Large intestine (tissue), 3 donors: Measurements from ENCODE around the gene STK10. TPM values are rescaled to one million over a fixed set of nuclear protein-coding genes. Genes with fewer than 3 reads are reported as not detected.
A peak's percentile ranks its signal among the peaks of the same experiment; 100 is the strongest.

ENCODE experiments used
- DNase-seq, 2 donors: peaks; one replicate each; pipeline versions ENCODE4 v3.0.0 to v3.0.0-alpha.2; 2013
- H3K27ac ChIP-seq: one replicate; pipeline ENCODE4 v1.5.1; 2013; ENCODE audit warnings: low read length
- H3K27me3 ChIP-seq: 2 replicates; pipeline ENCODE4 v1.6.1; 2013; ENCODE audit warnings: low read length; ENCODE audit not compliant: control insufficient read depth, insufficient read depth
- H3K36me3 ChIP-seq: 2 replicates; pipeline ENCODE4 v1.6.1; 2013; ENCODE audit warnings: low read length; ENCODE audit not compliant: control insufficient read depth, insufficient read depth
- H3K4me1 ChIP-seq: one replicate; pipeline ENCODE4 v1.6.1; 2013; ENCODE audit warnings: low read length; ENCODE audit not compliant: control insufficient read depth, insufficient read depth
- H3K4me3 ChIP-seq: one replicate; pipeline ENCODE4 v1.5.1; 2013; ENCODE audit warnings: low read length
- H3K9me3 ChIP-seq: one replicate; pipeline ENCODE4 v1.6.1; 2013; ENCODE audit warnings: mild to moderate bottlenecking, low read depth, low read length, moderate library complexity; ENCODE audit not compliant: control insufficient read depth
- whole genome bisulfite sequencing: methylation state at CpG from one replicate; pipeline ENCODE4 v1.1.5; 2013; ENCODE audit warnings: low lambda C conversion rate; ENCODE audit not compliant: insufficient coverage; 5-methylcytosine and 5-hydroxymethylcytosine counted together
- polyA plus RNA-seq: library from polyadenylated mRNA; unstranded; fragments of 120-200 nt; gene quantifications from one replicate; pipeline ENCODE4 v1.2.1, GENCODE V29; 2013

STK10 gene
- polyA plus RNA-seq, 1 donor = 10.6 TPM

- H3K4me3 ChIP-seq = no peak overlapping the region
- WGBS = no CpG with 5 or more reads among the region's 22 CpGs
- H3K9me3 ChIP-seq = no peaks in the 10 kb centered on the region
- H3K4me1 ChIP-seq = peaks cover 9% of the 10 kb centered on the region
- no peak for DNase-seq
- no peaks in the 10 kb centered on the region for H3K27me3 ChIP-seq
- H3K27ac ChIP-seq = no peak overlapping the region
- peaks cover 10% of the 10 kb centered on the region for H3K36me3 ChIP-seq
These were observed 85.7 kb downstream of the STK10 start for GRCh38 chr5:172102218-172102870.

GRCh38 chr5:172101547-172102217 lies 86.3 kb downstream of the STK10 start:
- Histone ChIP-seq H3K4me1 (peaks cover 8% of the 10 kb centered on the region), H3K4me3 (no peak overlapping the region), H3K27me3 (no peaks in the 10 kb centered on the region), H3K27ac (no peak overlapping the region), H3K9me3 (no peaks in the 10 kb centered on the region), H3K36me3 (peaks cover 10% of the 10 kb centered on the region)
- no peak for DNase-seq
- no CpG with 5 or more reads among the region's 14 CpGs for WGBS

- no peak for DNase-seq
- H3K27me3 ChIP-seq = no peaks in the 10 kb centered on the region
- H3K9me3 ChIP-seq = no peaks in the 10 kb centered on the region
- peaks cover 5% of the 10 kb centered on the region for H3K4me1 ChIP-seq
- H3K27ac ChIP-seq = no peak overlapping the region
- H3K36me3 ChIP-seq = peaks cover 1% of the 10 kb centered on the region
- no peak overlapping the region for H3K4me3 ChIP-seq
- WGBS = 100% methylated on average over 1 of the region's 4 CpGs
These were observed 89.1 kb downstream of the STK10 start for GRCh38 chr5:172098883-172099282.

- no peak overlapping the region for H3K27ac ChIP-seq
- no peaks in the 10 kb centered on the region for H3K9me3 ChIP-seq
- peaks cover 7% of the 10 kb centered on the region for H3K36me3 ChIP-seq
- WGBS = 42% methylated on average over 2 of the region's 6 CpGs
- no peak overlapping the region for H3K4me3 ChIP-seq
- peaks cover 4% of the 10 kb centered on the region for H3K4me1 ChIP-seq
- no peaks in the 10 kb centered on the region for H3K27me3 ChIP-seq
- DNase-seq = no peak
These were observed 90.0 kb downstream of the STK10 start for GRCh38 chr5:172098046-172098445.

- no peaks in the 10 kb centered on the region for H3K27me3 ChIP-seq
- no peak overlapping the region for H3K27ac ChIP-seq
- H3K4me1 ChIP-seq = peaks cover 4% of the 10 kb centered on the region
- H3K4me3 ChIP-seq = no peak overlapping the region
- DNase-seq = peak in 1 of 2 donors; percentile 23
- H3K36me3 ChIP-seq = peaks cover 14% of the 10 kb centered on the region
- no peaks in the 10 kb centered on the region for H3K9me3 ChIP-seq
- 60% methylated on average over 2 of the region's 14 CpGs for WGBS
These were observed 90.7 kb downstream of the STK10 start for GRCh38 chr5:172097356-172097755.

GRCh38 chr5:172096207-172096940 lies 91.7 kb downstream of the STK10 start:
- no CpG with 5 or more reads among the region's 21 CpGs for WGBS
- H3K36me3 ChIP-seq = peaks cover 15% of the 10 kb centered on the region

GRCh38 chr5:172095368-172096206 lies 92.4 kb downstream of the STK10 start:
- no peaks in the 10 kb centered on the region for H3K9me3 ChIP-seq
- no peak overlapping the region for H3K4me3 ChIP-seq
- H3K36me3 ChIP-seq = peaks cover 15% of the 10 kb centered on the region
- no CpG with 5 or more reads among the region's 11 CpGs for WGBS
- no peaks in the 10 kb centered on the region for H3K27me3 ChIP-seq
- H3K27ac ChIP-seq = no peak overlapping the region
- DNase-seq = no peak
- peaks cover 4% of the 10 kb centered on the region for H3K4me1 ChIP-seq

More at GRCh38 chr5:172096207-172096940, 91.7 kb downstream of the STK10 start:
- H3K27me3 ChIP-seq = no peaks in the 10 kb centered on the region
- H3K9me3 ChIP-seq = no peaks in the 10 kb centered on the region
- peaks cover 4% of the 10 kb centered on the region for H3K4me1 ChIP-seq
- no peak overlapping the region for H3K4me3 ChIP-seq
- DNase-seq = no peak
- H3K27ac ChIP-seq = no peak overlapping the region

- no peak overlapping the region for H3K27ac ChIP-seq
- no peaks in the 10 kb centered on the region for H3K27me3 ChIP-seq
- no CpG with 5 or more reads among the region's 3 CpGs for WGBS
- DNase-seq = no peak
- H3K4me1 ChIP-seq = peaks cover 4% of the 10 kb centered on the region
- H3K36me3 ChIP-seq = peaks cover 15% of the 10 kb centered on the region
- H3K9me3 ChIP-seq = no peaks in the 10 kb centered on the region
- H3K4me3 ChIP-seq = no peak overlapping the region
These were observed 94.1 kb downstream of the STK10 start for GRCh38 chr5:172093965-172094364.

- WGBS = no CpG with 5 or more reads among the region's 10 CpGs
- DNase-seq = no peak
- H3K9me3 ChIP-seq = no peaks in the 10 kb centered on the region
- no peaks in the 10 kb centered on the region for H3K27me3 ChIP-seq
- peaks cover 15% of the 10 kb centered on the region for H3K36me3 ChIP-seq
- no peak overlapping the region for H3K4me3 ChIP-seq
- no peak overlapping the region for H3K27ac ChIP-seq
- H3K4me1 ChIP-seq = peaks cover 4% of the 10 kb centered on the region
These were observed 94.5 kb downstream of the STK10 start for GRCh38 chr5:172093559-172093958.
